WI38 (cell line): ENCODE measurements around the gene POU4F2.

Experiments used
- H3K4me3 ChIP-seq: 2 replicates; pipeline ENCODE4 v1.5.1; 2011; ENCODE audit warnings: low read depth, mild to moderate bottlenecking, control low read depth, low read length
- CTCF ChIP-seq: IDR thresholded peaks from 2 replicates; pipeline ENCODE4 v1.5.1; 2012; ENCODE audit warnings: low read depth, mild to moderate bottlenecking, control low read depth, low read length

Gene POU4F2

GRCh38 chr4:146645921-146646320 lies 7.2 kb downstream of the POU4F2 start:
- TF ChIP-seq CTCF = no peak
- H3K4me3 ChIP-seq = no peak overlapping the region

- no peak overlapping the region for H3K4me3 ChIP-seq
- no peak for TF ChIP-seq CTCF
Measured at GRCh38 chr4:146646593-146647325, 8.1 kb downstream of the POU4F2 start.

GRCh38 chr4:146647615-146648460 lies 9.1 kb downstream of the POU4F2 start:
- no peak overlapping the region for H3K4me3 ChIP-seq
- TF ChIP-seq CTCF = no peak

- H3K4me3 ChIP-seq = no peak overlapping the region
- no peak for TF ChIP-seq CTCF
Measured at GRCh38 chr4:146648461-146648783, 9.7 kb downstream of the POU4F2 start.

- TF ChIP-seq CTCF = no peak
- no peak overlapping the region for H3K4me3 ChIP-seq
Measured at GRCh38 chr4:146649232-146649631, 10.5 kb downstream of the POU4F2 start.

- H3K4me3 ChIP-seq = no peak overlapping the region
- no peak for TF ChIP-seq CTCF
Measured at GRCh38 chr4:146650034-146650433, 11.3 kb downstream of the POU4F2 start.
